SK-N-MC (cell line): ENCODE data around the gene FARP2.

Source experiments
- EZH2 ChIP-seq: fragments of 200-600 bp; sonication (generic); IDR thresholded peaks from one replicate; pipeline ENCODE4 v1.6.1; 2017; ENCODE audit warnings: antibody characterized with exemption
- FOXP2 ChIP-seq: optimal IDR thresholded peaks from 2 replicates; pipeline ENCODE3; 2011; ENCODE audit warnings: mild to moderate bottlenecking, moderate library complexity; ENCODE audit not compliant: insufficient read depth; ENCODE audit errors: extremely low read length, control extremely low read depth
- POLR2AphosphoS5 ChIP-seq: IDR thresholded peaks from 2 replicates; pipeline ENCODE4 v1.6.1; 2012; ENCODE audit warnings: mild to moderate bottlenecking, low read depth, low read length, borderline replicate concordance

DNA sequence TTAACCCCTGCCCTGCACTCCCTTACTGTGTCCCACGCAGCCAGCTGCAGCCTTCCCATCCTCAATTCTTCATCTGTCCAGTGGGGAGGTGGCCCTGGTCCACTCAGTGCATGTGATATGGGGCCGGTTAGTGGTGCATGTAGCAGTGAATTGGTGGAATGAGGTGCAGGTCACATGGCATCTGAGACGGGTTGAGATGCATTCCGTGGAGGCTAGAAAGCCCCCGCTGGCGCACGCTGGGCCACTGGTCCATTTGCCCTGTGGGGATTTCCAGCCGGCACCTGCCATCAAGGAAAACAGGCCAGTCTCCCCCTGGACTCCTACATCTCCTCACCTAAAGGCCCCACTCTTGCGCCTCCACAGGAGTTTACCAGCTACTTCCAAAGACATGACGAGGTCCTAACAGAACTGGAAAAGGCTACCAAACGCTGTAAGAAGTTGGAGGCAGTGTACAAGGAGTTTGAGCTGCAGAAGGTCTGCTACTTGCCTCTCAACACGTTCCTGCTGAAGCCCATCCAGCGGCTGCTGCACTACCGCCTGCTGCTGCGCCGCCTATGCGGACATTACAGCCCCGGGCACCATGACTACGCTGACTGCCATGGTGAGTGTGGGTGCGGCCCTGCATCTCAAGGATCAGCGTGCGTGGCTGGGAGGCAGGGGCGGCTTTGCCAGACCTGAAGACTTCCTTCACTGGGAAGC is 111.8 kb downstream of the FARP2 start:
- TF ChIP-seq EZH2: no peak
- TF ChIP-seq POLR2AphosphoS5: no peak
- no peak for TF ChIP-seq FOXP2
